ENCODE results near the gene PTPRC.

PTPRC gene

GRCh38 chr1:198678301-198678836 is 39.5 kb downstream of the PTPRC start:
- DNase-seq = no peak

GRCh38 chr1:198678901-198679329 is 40.1 kb downstream of the PTPRC start:
- DNase-seq = peak; percentile 22

GRCh38 chr1:198679535-198680173 is 40.8 kb downstream of the PTPRC start:
- DNase-seq = no peak

DNA sequence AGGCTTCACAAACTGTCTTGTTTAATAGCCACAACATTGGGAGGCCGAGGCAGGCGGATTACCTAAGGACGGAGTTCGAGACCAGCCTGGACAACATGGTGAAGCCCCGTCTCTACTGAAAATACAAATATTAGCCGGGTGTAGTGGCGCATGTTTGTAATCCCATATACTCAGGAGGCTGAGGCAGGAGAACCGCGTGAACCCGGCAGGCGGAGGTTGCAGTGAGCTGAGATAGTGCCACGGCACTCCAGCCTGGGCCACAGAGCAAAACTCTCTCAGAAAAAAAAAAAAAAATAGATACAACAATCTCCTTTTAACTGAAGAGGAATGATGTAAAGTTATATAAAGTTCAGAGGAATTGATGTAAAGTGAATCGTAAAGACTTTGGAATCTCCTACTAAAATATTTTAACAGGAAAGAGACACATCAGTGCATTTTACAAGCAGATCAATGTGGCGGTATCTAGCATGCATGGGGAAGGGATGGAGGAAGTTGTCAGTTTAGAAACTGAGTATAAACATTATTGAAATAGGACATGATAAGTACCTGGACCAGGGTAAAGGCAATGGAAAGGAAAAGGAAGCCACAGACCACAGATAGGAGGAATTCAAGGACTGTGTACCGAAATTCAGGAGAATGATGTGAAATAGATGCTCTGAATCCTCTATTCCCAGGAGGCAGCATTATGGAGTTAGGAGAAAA is 41.5 kb downstream of the PTPRC start:
- DNase-seq = no peak

GRCh38 chr1:198681252-198681651 is 42.4 kb downstream of the PTPRC start:
- no peak for DNase-seq

DNA sequence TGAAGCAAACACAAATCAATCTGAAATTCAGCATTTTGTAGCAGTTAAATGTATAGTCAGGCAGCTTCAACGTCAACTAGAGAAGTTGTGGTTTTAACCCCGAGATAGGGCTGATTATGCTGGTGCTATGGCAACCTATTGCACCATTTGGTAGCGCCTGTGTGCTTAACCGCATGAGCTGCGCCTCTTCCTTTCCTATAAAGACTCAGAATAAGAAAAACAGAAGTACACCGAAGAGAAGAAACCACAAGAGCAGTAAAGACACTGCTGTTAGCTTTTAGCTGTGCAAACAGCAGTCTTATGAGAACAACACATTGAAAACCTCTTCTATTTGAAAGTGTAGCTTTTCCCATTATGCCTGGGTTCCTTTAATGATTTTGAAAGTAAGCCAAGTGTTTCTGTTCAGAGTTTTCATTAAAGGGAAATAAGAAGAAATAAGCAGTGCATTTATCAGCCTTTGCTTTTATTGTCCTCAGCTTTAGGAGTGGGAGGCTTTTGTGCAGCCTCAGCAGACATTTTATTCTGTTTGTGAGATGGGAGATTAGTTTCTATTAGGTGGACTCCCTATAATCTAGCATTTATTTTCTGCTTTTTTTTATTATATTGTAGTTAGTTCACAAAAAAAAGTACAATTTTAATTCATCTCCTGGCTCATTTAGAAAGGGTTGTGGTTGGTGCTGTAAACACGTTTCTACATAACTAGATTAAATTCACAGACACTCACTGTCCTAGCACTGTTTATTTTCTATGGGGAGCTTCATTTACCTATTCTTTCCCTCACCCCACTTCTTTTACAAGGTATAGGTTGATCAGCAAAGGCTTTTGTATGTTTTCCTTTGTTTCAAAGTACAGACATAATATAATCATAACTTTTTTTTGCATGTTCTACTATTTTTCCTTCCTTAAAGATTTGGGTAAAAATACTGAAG is 43.3 kb downstream of the PTPRC start:
- peak; percentile 51 for DNase-seq

DNA sequence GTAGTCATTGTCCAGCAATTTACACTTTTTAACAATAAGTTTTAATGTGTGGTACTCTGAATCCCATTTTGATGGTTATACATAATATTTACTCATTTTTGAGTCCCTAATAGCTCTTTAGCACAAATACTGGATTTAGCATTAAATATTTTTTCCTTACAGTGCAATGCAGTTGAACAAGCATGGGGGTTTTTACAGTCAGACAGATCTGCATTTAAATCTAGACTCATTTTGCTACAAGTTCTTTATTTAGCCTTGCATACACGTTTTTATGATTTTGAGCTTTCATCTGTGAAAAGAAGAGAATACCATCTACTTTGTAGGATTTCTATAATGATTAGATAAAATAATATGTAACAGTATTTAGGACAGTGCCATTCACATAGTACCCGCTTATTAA is 44.0 kb downstream of the PTPRC start:
- DNase-seq = no peak

- DNase-seq = no peak
Measured at GRCh38 chr1:198683449-198683848, 44.6 kb downstream of the PTPRC start.

DNA sequence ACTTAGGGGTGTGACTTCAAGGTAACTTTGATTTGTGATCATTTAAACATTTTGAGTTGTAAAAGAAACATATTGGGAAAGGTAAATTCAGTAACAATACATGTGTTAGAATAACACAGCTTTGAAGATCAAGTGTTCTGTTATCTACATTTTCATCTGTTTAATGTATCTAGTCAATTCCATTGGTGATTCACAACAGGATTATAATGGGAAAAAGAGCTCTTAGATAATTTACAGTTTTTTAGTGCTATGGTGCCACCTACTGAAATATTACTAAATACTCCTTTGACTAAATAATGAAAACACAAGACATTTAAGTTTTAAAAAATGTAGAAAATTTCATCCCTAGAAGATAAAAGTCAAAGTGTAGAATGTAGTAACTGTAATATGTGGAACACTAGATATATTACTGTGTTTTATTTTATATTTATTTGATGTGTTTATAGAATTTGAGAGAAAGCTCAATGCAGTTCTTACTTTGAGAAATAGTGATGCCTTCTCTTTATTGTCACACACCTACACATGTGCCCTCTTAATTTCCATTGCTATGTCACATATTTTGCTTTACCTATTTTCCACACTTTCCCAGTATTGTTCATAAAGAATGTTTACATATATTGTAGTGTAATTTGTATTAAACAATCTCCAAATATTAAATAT is 47.4 kb downstream of the PTPRC start:
- DNase-seq = no peak

- DNase-seq = no peak
Measured at GRCh38 chr1:198687429-198687828, 48.6 kb downstream of the PTPRC start.

DNA sequence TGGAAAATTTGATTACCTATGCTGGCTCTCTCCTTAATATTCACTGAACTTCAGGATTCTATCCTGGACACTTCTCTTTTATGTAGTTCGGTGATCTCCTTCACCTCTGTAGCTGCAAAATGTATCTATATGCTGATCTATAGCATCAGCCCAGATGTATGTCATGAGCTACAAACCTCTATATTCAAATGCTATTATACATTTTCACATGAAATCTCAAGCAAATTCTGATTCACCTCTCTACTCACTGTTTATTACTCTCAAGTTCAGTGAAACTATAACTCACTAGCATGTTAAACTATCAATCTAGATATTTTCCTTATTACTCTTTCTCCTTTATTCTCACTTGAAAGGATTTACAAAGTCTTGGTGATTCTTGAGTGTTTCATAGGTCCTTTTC is 52.2 kb downstream of the PTPRC start:
- DNase-seq = no peak

- DNase-seq = no peak
Measured at GRCh38 chr1:198693321-198693720, 54.5 kb downstream of the PTPRC start.

DNA sequence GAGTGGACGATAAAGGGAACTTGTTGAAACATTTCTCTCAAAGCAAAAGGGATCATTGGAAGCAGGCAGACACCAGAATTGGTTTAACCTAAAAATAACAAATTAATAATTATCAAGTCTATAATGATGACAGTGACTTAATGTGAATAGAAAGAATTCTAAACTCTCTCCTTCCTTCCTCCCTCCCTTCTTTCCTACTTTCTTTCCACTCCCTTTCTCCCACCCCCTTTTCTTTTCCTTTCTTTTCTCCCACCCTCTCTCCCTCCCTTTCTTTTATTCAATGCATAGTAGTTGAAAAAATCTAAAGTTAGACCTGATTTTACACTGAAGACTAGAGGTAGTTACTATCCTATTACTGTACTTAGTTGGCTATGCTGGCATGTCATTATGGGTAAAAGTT is 55.7 kb downstream of the PTPRC start:
- no peak for DNase-seq

DNA sequence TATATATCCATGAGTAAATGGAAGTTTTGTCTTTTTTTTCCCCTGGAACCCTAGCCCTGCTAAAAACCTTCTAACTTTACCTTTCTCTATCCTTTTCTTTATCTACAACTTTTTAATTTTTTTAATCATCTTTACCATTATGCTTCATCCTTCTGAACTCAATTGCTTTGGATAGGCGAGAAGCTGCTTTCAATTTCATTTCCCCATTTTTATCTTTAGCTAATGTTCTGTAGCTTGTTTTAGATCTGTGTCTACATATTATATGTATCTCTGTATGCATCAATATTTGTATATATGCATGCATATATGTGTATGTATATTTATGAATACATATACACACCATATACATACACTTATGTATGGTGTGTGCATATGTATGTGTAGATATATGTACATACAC is 57.4 kb downstream of the PTPRC start:
- DNase-seq = no peak

GRCh38 chr1:198699167-198700015 is 60.6 kb downstream of the PTPRC start:
- DNase-seq = peak; percentile 70

DNA sequence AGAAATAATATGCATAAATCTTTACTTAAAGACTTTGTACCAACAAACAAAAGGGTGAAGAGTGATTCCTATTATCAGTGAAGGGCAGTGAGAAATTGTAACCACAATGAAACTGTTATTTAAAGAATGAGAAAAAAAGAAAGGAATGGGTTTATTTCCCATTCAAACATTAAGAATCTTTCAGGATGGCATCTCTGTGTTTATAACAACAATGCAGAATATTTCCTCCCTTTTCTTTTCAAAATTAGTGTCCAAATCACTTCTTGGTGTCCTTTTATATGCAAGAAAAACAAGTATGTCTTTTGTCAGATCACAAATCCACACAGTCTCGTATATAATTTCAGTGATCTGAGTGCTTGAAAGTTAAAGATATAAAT is 61.2 kb downstream of the PTPRC start:
- DNase-seq = no peak

DNA sequence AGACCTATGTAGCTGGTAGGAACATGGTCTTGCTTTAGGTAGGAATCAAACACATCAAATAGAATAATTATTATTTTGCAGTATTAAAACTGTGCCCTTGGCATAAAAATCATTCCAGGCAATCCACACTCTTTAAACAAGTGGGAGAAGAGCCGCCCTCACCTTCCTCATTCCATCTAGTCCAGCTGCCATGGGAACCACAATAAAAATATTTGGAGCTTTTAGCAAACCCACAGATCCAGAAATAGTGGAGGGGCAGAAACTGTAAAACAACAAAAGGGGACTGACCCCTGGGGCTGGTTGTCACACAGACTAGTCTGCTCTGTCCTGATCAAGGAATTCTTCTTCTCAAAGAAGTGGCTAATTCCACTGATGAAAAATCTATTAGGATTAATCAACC is 61.6 kb downstream of the PTPRC start:
- no peak for DNase-seq

GRCh38 chr1:198701250-198701649 is 62.4 kb downstream of the PTPRC start:
- DNase-seq = no peak

DNA sequence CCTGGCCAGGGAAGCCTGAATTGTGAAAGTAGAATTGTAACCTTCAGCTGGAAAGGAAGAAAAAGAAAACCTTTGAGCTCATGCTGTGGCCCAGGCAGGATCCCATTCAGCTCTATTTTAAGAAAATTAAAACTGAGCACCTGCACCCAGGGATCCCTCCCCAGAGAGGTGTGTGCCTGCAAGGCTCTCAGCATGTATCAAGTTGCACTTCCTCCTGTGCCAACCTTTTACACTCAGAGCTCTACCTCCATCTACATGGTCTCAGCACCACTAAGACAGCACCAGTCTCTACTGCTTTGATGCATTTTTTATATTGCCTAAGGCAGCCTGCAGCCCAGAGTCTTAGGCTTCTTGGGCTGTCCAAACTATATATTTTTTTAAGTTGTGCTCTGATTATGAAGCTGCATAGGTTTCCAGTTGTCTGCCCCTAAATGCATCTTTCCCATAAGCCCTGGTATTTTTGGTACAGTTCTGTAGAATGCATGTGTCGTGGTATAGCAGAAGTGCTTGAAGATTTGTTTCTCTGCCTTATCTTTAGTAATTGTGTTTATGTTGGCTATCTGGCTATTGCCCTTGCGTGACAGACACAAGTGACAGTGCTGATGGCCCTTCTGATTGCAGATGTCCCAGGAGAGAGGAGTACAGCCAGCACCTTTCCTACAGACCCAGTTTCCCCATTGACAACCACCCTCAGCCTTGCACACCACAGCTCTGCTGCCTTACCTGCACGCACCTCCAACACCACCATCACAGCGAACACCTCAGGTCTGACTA is 63.1 kb downstream of the PTPRC start:
- no peak for DNase-seq

DNA sequence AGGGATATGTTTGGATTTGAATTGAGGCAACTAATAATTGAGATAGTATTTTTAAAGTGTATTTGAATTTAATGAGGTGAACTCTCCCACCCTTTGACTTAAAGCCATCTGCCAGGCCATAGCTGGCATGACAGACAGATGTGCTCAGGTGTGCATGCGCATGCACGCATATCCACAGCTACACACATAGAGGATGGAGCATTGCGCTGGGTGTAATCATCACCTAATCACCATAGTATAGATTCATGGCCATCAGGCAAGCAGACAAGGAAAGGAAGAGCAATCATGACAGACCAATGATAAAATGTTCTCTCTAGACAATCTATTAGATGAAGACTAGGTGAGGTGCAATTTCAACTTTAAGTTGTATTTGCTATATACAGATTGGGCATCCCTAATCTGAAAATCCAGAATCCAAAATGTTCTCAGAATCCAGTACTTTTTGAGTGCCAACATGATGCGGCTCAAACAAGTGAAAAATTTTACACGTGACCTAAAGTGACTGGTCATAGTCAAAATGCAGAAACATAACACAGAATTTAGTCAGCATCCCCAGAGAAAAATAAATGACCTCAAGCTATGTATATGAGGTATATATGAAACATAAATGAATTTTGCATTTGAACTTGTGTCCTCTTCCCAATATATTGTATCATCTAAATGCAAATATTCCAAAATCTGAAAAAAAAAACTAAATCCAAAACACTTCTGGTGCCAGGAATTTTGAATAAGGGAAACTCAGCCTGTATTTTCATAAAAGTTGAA is 70.1 kb downstream of the PTPRC start:
- no peak for DNase-seq
